ENCODE data around the gene PMIS2. TPM values are rescaled to one million over a fixed set of nuclear protein-coding genes. Genes with fewer than 3 reads are reported as not detected.
A peak's percentile ranks its signal among the peaks of the same experiment; 100 is the strongest.

Gene PMIS2
- total RNA-seq, 4 donors from 2014 or later = not detected

GRCh38 chr19:35620001-35620400 lies 34.0 kb downstream of the PMIS2 start:
- Histone ChIP-seq H3K36me3 (no peaks in the 10 kb centered on the region), H3K27ac (no peak overlapping the region), H3K4me3 (no peak overlapping the region), H3K9me3 (no peaks in the 10 kb centered on the region), H3K4me1 (no peaks in the 10 kb centered on the region), H3K27me3 (no peaks in the 10 kb centered on the region)
- DNase-seq = no peak
- TF ChIP-seq POLR2A (IDR thresholded peaks at IDR 0.05) = no peak

GRCh38 chr19:35621708-35622107 lies 35.7 kb downstream of the PMIS2 start:
- Histone ChIP-seq H3K27me3 (no peaks in the 10 kb centered on the region), H3K4me1 (no peaks in the 10 kb centered on the region), H3K27ac (no peak overlapping the region), H3K4me3 (no peak overlapping the region), H3K36me3 (no peaks in the 10 kb centered on the region), H3K9me3 (no peaks in the 10 kb centered on the region)
- TF ChIP-seq POLR2A (IDR thresholded peaks at IDR 0.05) (no peak), CTCF (IDR thresholded peaks at IDR 0.05) (no peak)
- no peak for DNase-seq

- Histone ChIP-seq H3K4me1 (peaks cover 0 to under 1% (median 0%) of the 10 kb centered on the region in 4 donors), H3K27me3 (no peaks in the 10 kb centered on the region), H3K36me3 (no peaks in the 10 kb centered on the region), H3K9me3 (no peaks in the 10 kb centered on the region), H3K4me3 (no peak overlapping the region), H3K27ac (no peak overlapping the region)
- no peak for DNase-seq
- no peak for TF ChIP-seq POLR2A (IDR thresholded peaks at IDR 0.05)
Observed at GRCh38 chr19:35622750-35623149, 36.8 kb downstream of the PMIS2 start.

- H3K36me3 ChIP-seq = no peaks in the 10 kb centered on the region
- no peak overlapping the region for H3K4me3 ChIP-seq
- no peak for DNase-seq
- no peaks in the 10 kb centered on the region for H3K9me3 ChIP-seq
- no peak for TF ChIP-seq CTCF (IDR thresholded peaks at IDR 0.05)
- TF ChIP-seq POLR2A (IDR thresholded peaks at IDR 0.05) = no peak
- peaks cover 0 to 5% (median 0%) of the 10 kb centered on the region in 4 donors for H3K4me1 ChIP-seq
- H3K27me3 ChIP-seq = no peaks in the 10 kb centered on the region
- H3K27ac ChIP-seq = no peak overlapping the region
Observed at GRCh38 chr19:35623327-35624010, 37.5 kb downstream of the PMIS2 start.

GRCh38 chr19:35628264-35628564 lies 42.2 kb downstream of the PMIS2 start:
- TF ChIP-seq CTCF (IDR thresholded peaks at IDR 0.05) (no peak), POLR2A (IDR thresholded peaks at IDR 0.05) (no peak)
- Histone ChIP-seq H3K36me3 (peaks cover 0 to 29% (median 0%) of the 10 kb centered on the region in 3 donors), H3K27ac (peak overlapping the region; percentile 85 to 96 (median 88))

GRCh38 chr19:35628565-35629331 lies 42.8 kb downstream of the PMIS2 start, which contains the start of gene RBM42:
TSS of gene RBM42 (plus strand) at chr19:35629036. CDS start at chr19:35629154, 118 bp downstream.
- H3K27ac ChIP-seq = peak within 1 kb of the TSS; percentile 85 to 96 (median 88)
- H3K4me3 ChIP-seq = peak within 1 kb of the TSS; percentile 57 to 100 (median 72)
- peak; percentile 57 to 82 for TF ChIP-seq POLR2A (IDR thresholded peaks at IDR 0.05)
- TF ChIP-seq CTCF (IDR thresholded peaks at IDR 0.05) = peak in 1 of 6 experiments; percentile 26
- H3K9me3 ChIP-seq = no peaks in the 10 kb centered on the region
- H3K4me1 ChIP-seq = peaks cover 0 to 11% (median 7%) of the 10 kb centered on the region in 4 donors
- DNase-seq = peak; percentile 96 to 98 (median 96)
- H3K36me3 ChIP-seq = peaks cover 0 to 34% (median 0%) of the 10 kb centered on the region in 3 donors
- no peaks in the 10 kb centered on the region for H3K27me3 ChIP-seq

More at GRCh38 chr19:35628264-35628564, 42.2 kb downstream of the PMIS2 start:
- H3K27me3 ChIP-seq = no peaks in the 10 kb centered on the region
- peaks cover 0 to 11% (median 7%) of the 10 kb centered on the region in 4 donors for H3K4me1 ChIP-seq
- DNase-seq = no peak
- no peaks in the 10 kb centered on the region for H3K9me3 ChIP-seq
- H3K4me3 ChIP-seq = peak overlapping the region; percentile 57 to 100 (median 72)
